Kidney (tissue), 14 donors: ENCODE data around the gene SH2D7. TPM values are rescaled to one million over a fixed set of nuclear protein-coding genes. Genes with fewer than 3 reads are reported as not detected.

ENCODE experiments used
- DNase-seq, 5 donors: peaks; one replicate each; pipeline ENCODE4 v3.0.0-alpha.2; 2013 to 2020
- FAIRE-seq: peaks from 2 replicates; lab custom pipeline; 2012; peaks lifted over from hg19 to GRCh38; lab: Jason Lieb, UNC
- H3K27ac ChIP-seq, 2 donors: one replicate each; pipeline ENCODE4 v1.7.0; 2013; ENCODE audit warnings: low read depth in 2 of 2, low read length in 2 of 2, inconsistent platforms in 1 of 2
- H3K27me3 ChIP-seq: one replicate; pipeline ENCODE4 v1.7.1; 2013; ENCODE audit warnings: low read length, inconsistent platforms; ENCODE audit not compliant: control insufficient read depth, insufficient read depth
- H3K36me3 ChIP-seq, 3 donors: one replicate each; pipeline versions ENCODE4 v1.7.0 to v1.7.1; 2013; ENCODE audit warnings: low read length in 3 of 3, control low read depth in 1 of 3, inconsistent platforms in 1 of 3; ENCODE audit not compliant: insufficient read depth in 3 of 3, control insufficient read depth in 2 of 3
- H3K4me1 ChIP-seq, 3 donors: one replicate each; pipeline versions ENCODE4 v1.7.0 to v1.7.1; 2013; ENCODE audit warnings: low read length in 3 of 3, inconsistent platforms in 1 of 3, low read depth in 1 of 3; ENCODE audit not compliant: control insufficient read depth in 2 of 3, insufficient read depth in 2 of 3
- H3K4me3 ChIP-seq, 3 donors: one replicate each; pipeline versions ENCODE4 v1.7.0 to v1.8.1; 2013; ENCODE audit warnings: low read length in 3 of 3, control low read depth in 1 of 3, inconsistent platforms in 1 of 3
- H3K9ac ChIP-seq, 3 donors: one replicate each; pipeline versions ENCODE4 v1.7.0 to v1.7.1; 2013; ENCODE audit warnings: low read length in 3 of 3, control low read depth in 1 of 3, inconsistent platforms in 1 of 3
- H3K9me3 ChIP-seq, 3 donors: one replicate each; pipeline versions ENCODE4 v1.7.0 to v1.7.1; 2013; ENCODE audit warnings: low read length in 3 of 3, control low read depth in 1 of 3, inconsistent platforms in 1 of 3; ENCODE audit not compliant: control insufficient read depth in 2 of 3, insufficient read depth in 1 of 3
- intact Hi-C: fragments of 100-400 bp; cut with DNase I; formaldehyde crosslinking; loops from one replicate; pipeline ENCODE4 v1.11.1; 2022
- polyA plus RNA-seq: library from polyadenylated mRNA; stranded (reverse); fragments of 350-450 nt; fragmentation: Illumina TruSeq; extraction: RNeasy Lipid Tissue Mini Kit (QIAGEN cat#74804); gene quantifications from one replicate; pipeline ENCODE4 v1.2.3, GENCODE V29; 2014; ENCODE audit warnings: low read depth, low replicate concordance; ENCODE audit not compliant: insufficient read depth
- total RNA-seq: library from RNA; stranded (reverse); fragmentation: NEBNext Ultra II Directional; extraction: Animal tissue kit (Norgen Biotek cat#: 25700); gene quantifications from one replicate; pipeline ENCODE4 v1.2.1, GENCODE V29; 2021
- TF ChIP-seq, protein P1 (sequence below): IDR thresholded peaks from 3 replicates; pipeline ENCODE4 v1.5.1; 2012; ENCODE audit warnings: mild to moderate bottlenecking, moderate library complexity, borderline replicate concordance; ENCODE audit not compliant: insufficient read depth; ENCODE audit errors: extremely low read depth
- donor health status: control.
- donor health status: control.
- donor health status: control.
- donor health status: control.
- donor health status: control.
- donor health status: DM: yes; HTN: yes; CAD: no.
- donor health status: Normal renal cell carcinoma (clear cell type).

The SH2D7 gene
- total and polyA plus RNA-seq, 2 donors from 2014 or later: not detected

DNA sequence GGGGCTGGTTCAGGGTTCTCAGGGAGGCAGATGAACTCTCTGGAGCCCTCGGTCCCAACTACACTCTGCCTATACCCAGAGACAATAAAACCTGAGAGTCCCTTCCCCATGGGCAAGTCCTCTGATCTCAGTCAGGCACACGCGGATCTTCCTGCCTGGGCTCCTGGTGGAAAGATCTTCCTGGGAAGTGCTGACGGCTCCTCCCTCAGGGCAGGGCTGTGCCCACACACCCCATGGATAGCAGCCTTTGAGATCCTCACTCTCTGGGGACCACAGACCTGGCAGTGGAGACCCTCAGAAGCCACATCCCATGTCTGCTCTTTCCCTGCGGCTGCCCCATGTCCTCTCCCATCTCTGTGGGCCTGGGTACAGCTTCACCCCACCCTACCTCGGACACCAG lies 10.4 kb downstream of the SH2D7 start:
- H3K9ac ChIP-seq: no peak overlapping the region
- FAIRE-seq (no peak), DNase-seq (no peak)
- no peaks in the 10 kb centered on the region for H3K36me3 ChIP-seq
- TF ChIP-seq, protein P1, sequence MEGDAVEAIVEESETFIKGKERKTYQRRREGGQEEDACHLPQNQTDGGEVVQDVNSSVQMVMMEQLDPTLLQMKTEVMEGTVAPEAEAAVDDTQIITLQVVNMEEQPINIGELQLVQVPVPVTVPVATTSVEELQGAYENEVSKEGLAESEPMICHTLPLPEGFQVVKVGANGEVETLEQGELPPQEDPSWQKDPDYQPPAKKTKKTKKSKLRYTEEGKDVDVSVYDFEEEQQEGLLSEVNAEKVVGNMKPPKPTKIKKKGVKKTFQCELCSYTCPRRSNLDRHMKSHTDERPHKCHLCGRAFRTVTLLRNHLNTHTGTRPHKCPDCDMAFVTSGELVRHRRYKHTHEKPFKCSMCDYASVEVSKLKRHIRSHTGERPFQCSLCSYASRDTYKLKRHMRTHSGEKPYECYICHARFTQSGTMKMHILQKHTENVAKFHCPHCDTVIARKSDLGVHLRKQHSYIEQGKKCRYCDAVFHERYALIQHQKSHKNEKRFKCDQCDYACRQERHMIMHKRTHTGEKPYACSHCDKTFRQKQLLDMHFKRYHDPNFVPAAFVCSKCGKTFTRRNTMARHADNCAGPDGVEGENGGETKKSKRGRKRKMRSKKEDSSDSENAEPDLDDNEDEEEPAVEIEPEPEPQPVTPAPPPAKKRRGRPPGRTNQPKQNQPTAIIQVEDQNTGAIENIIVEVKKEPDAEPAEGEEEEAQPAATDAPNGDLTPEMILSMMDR: no peak
- no peak overlapping the region for H3K4me3 ChIP-seq
- intact Hi-C loops: no loop called here
- peaks cover 0 to 7% (median 0%) of the 10 kb centered on the region in 3 donors for H3K4me1 ChIP-seq
- no peak overlapping the region for H3K27ac ChIP-seq
- no peaks in the 10 kb centered on the region for H3K27me3 ChIP-seq
- no peaks in the 10 kb centered on the region for H3K9me3 ChIP-seq

DNA sequence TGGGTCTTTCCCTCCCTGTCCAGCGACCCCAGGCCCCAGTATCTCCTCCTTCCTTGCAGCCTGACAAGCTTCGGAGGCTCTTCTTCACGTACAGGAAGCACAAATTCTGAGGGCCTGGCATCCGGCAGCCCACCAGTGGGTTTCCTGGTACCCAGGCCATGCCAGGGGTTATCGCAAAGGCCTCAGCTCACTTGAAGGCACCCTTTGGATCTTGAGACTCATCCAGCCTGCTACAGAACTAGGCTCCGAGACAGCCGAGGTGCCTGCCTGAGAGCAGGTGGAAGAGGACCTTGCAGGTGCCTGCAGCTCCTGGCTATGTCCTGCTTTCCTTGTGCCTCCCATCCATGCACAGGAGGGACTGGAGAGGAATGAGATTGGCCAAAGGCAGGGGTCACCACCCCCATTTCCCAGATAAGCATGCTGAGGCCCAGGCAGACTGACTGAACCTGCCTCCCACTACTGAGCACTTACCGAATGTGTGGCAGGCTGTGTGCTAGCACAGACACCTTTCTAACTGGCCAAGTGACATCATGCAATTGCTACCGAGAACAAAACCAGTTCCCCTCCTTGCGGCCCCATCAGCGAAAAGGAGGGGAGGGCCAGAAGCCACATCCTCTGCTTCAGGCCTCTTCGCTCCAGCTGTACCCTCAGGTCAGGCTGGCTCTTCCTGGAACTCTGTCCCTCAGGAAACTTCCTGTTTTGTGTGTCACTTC lies 11.2 kb downstream of the SH2D7 start:
- H3K9me3 ChIP-seq: no peaks in the 10 kb centered on the region
- no peak overlapping the region for H3K4me3 ChIP-seq
- H3K36me3 ChIP-seq: no peaks in the 10 kb centered on the region
- intact Hi-C loops: no loop called here
- FAIRE-seq (no peak), DNase-seq (peak in 2 of 5 donors; percentile 19 to 33)
- no peak overlapping the region for H3K27ac ChIP-seq
- peaks cover 0 to 7% (median 0%) of the 10 kb centered on the region in 3 donors for H3K4me1 ChIP-seq
- H3K27me3 ChIP-seq: no peaks in the 10 kb centered on the region
- no peak overlapping the region for H3K9ac ChIP-seq
- TF ChIP-seq, protein P1: no peak

DNA sequence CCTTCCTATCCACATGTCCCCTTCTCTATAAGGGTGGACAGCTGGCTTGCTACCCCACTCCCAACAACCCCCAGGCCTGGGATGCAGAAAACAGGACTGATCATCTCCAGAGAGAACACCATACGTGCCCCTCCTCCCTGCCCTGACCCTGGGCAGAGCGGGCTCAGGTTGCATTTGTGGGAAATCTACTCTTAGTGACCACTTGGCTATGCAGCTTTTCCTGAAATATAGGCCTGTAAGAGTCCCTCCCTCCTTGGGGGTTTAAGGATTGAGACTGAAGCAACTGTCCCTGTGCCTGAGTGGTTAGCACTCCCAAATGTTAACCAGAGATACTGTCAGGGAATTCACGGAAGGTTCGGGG lies 11.7 kb downstream of the SH2D7 start:
- Histone ChIP-seq H3K27me3 (no peaks in the 10 kb centered on the region), H3K9ac (no peak overlapping the region), H3K4me3 (no peak overlapping the region), H3K27ac (no peak overlapping the region), H3K9me3 (no peaks in the 10 kb centered on the region), H3K4me1 (peaks cover 0 to 7% (median 0%) of the 10 kb centered on the region in 3 donors), H3K36me3 (no peaks in the 10 kb centered on the region)
- FAIRE-seq (no peak), DNase-seq (peak in 1 of 5 donors; percentile 29)
- intact Hi-C loops: no loop called here
- TF ChIP-seq, protein P1: no peak
